IMR-90 (cell line): ENCODE results near the gene SLC39A11. TPM values are rescaled to one million over a fixed set of nuclear protein-coding genes. Genes with fewer than 3 reads are reported as not detected.

Source experiments
- ATAC-seq: fragments of 200-7000 bp; cut with Tn5 transposase; 2 replicates; pipeline ENCODE4 v1.9.1; 2020; ENCODE audit warnings: low read depth, mild to moderate bottlenecking, moderate library complexity
- BruUV-seq: library from RNA; stranded (reverse); fragments of 400-500 nt; replicated peaks from 2 replicates; lab custom pipeline; 2021; lab: Mats Ljungman, UMichigan
- CTCF ChIA-PET: fragments of 300-600 bp; formaldehyde crosslinking; extraction: SDS; loops from one replicate; lab custom pipeline; 2021; ENCODE audit warnings: antibody characterized with exemption; lab: Yijun Ruan, JAX
- POLR2A ChIA-PET: fragments of 300-600 bp; sonication (Branson Sonifier 250); formaldehyde crosslinking; loops from one replicate; lab custom pipeline; 2022; ENCODE audit warnings: antibody characterized with exemption; ENCODE audit not compliant: unreplicated experiment; lab: Charles Lee
- DNase-seq: peaks from one replicate; pipeline ENCODE4 v3.0.0; 2013
- H2AFZ ChIP-seq: replicated peaks from 2 replicates; pipeline ENCODE3; 2013; ENCODE audit warnings: low read length, mild to moderate bottlenecking; ENCODE audit not compliant: poor library complexity
- H2AK5ac ChIP-seq: 2 replicates; pipeline ENCODE4 v1.6.1; 2013; ENCODE audit warnings: low read depth, low read length, inconsistent platforms
- H2AK9ac ChIP-seq: replicated peaks from 2 replicates; pipeline ENCODE3; 2013; ENCODE audit warnings: mild to moderate bottlenecking, low read depth, low read length, moderate library complexity; ENCODE audit not compliant: poor library complexity
- H2BK120ac ChIP-seq: 2 replicates; pipeline ENCODE4 v1.6.1; 2013; ENCODE audit warnings: low read depth, low read length, inconsistent platforms
- H2BK15ac ChIP-seq: 3 replicates; pipeline ENCODE4 v1.6.1; 2013; ENCODE audit warnings: low read depth, low read length, inconsistent platforms
- H2BK20ac ChIP-seq: 2 replicates; pipeline ENCODE4 v1.6.1; 2013; ENCODE audit warnings: low read depth, mild to moderate bottlenecking, inconsistent platforms, low read length, moderate library complexity
- H2BK5ac ChIP-seq: 2 replicates; pipeline ENCODE4 v1.6.1; 2013; ENCODE audit warnings: mild to moderate bottlenecking, low read depth, low read length, inconsistent platforms; ENCODE audit not compliant: poor library complexity, severe bottlenecking
- H3K14ac ChIP-seq: replicated peaks from 2 replicates; pipeline ENCODE4 v1.6.1; 2013; ENCODE audit warnings: low read depth, low read length, inconsistent platforms
- H3K18ac ChIP-seq: 2 replicates; pipeline ENCODE4 v1.6.1; 2013; ENCODE audit warnings: low read depth, low read length, control low read depth
- H3K23ac ChIP-seq: 2 replicates; pipeline ENCODE4 v1.6.1; 2013; ENCODE audit warnings: low read depth, low read length, inconsistent platforms
- H3K27ac ChIP-seq: 2 replicates; pipeline ENCODE4 v1.5.1; 2013; ENCODE audit warnings: mild to moderate bottlenecking, control low read depth, low read length; ENCODE audit not compliant: insufficient read depth
- H3K27me3 ChIP-seq: 2 replicates; pipeline ENCODE4 v1.6.1; 2013; ENCODE audit warnings: low read length; ENCODE audit not compliant: control insufficient read depth, insufficient read depth
- H3K36me3 ChIP-seq: 2 replicates; pipeline ENCODE4 v1.6.1; 2013; ENCODE audit warnings: low read length, mixed read lengths; ENCODE audit not compliant: control insufficient read depth, insufficient read depth
- H3K4ac ChIP-seq: 2 replicates; pipeline ENCODE4 v1.6.1; 2013; ENCODE audit warnings: low read depth, low read length, inconsistent platforms
- H3K4me1 ChIP-seq: 2 replicates; pipeline ENCODE4 v1.6.1; 2013; ENCODE audit warnings: low read length, mixed read lengths; ENCODE audit not compliant: control insufficient read depth, insufficient read depth
- H3K4me2 ChIP-seq: 2 replicates; pipeline ENCODE4 v1.6.1; 2013; ENCODE audit warnings: low read depth, mild to moderate bottlenecking, control low read depth, low read length, moderate library complexity
- H3K4me3 ChIP-seq: 2 replicates; pipeline ENCODE4 v1.5.1; 2013; ENCODE audit warnings: low read depth, mild to moderate bottlenecking, control low read depth, low read length, moderate library complexity; ENCODE audit not compliant: insufficient read depth
- H3K56ac ChIP-seq: 2 replicates; pipeline ENCODE4 v1.6.1; 2013; ENCODE audit warnings: low read length, inconsistent platforms; ENCODE audit not compliant: insufficient read depth; ENCODE audit errors: extremely low read depth
- H3K79me1 ChIP-seq, 2 experiments: 2 replicates each; pipeline ENCODE4 v1.6.1; 2013; ENCODE audit warnings: low read length in 2 of 2, inconsistent platforms in 1 of 2, low read depth in 1 of 2
- H3K9ac ChIP-seq: 2 replicates; pipeline ENCODE4 v1.6.1; 2013; ENCODE audit warnings: low read depth, low read length, control low read depth
- H3K9me1 ChIP-seq: 2 replicates; pipeline ENCODE4 v1.6.1; 2013; ENCODE audit warnings: low read length, inconsistent platforms; ENCODE audit not compliant: insufficient read depth
- H3K9me3 ChIP-seq: 2 replicates; pipeline ENCODE4 v1.6.1; 2013; ENCODE audit warnings: low read length; ENCODE audit not compliant: control insufficient read depth, insufficient read depth
- H4K20me1 ChIP-seq: 2 replicates; pipeline ENCODE4 v1.6.1; 2013; ENCODE audit warnings: low read length, inconsistent platforms; ENCODE audit not compliant: insufficient read depth
- H4K5ac ChIP-seq: 2 replicates; pipeline ENCODE4 v1.6.1; 2013; ENCODE audit warnings: mild to moderate bottlenecking, low read depth, low read length, control low read depth
- H4K8ac ChIP-seq, 2 experiments: 2 replicates each; pipeline ENCODE4 v1.6.1; 2013; ENCODE audit warnings: low read depth in 2 of 2, low read length in 2 of 2, control low read depth in 1 of 2, inconsistent platforms in 1 of 2
- H4K91ac ChIP-seq: 2 replicates; pipeline ENCODE4 v1.6.1; 2013; ENCODE audit warnings: low read depth, low read length, inconsistent platforms; ENCODE audit not compliant: insufficient read depth
- MAFK ChIP-seq: IDR thresholded peaks from 2 replicates; pipeline ENCODE4 v1.6.1; 2012; ENCODE audit warnings: low read depth, low read length, improper control_type of control experiment
- SMC3 ChIP-seq: fragments of 150-350 bp; IDR thresholded peaks from 2 replicates; pipeline ENCODE4 v1.6.1; 2016; ENCODE audit warnings: low read depth, mild to moderate bottlenecking, antibody characterized with exemption, low read length, moderate library complexity
- USF2 ChIP-seq: fragments of 150-350 bp; IDR thresholded peaks from 2 replicates; pipeline ENCODE4 v1.6.1; 2017; ENCODE audit warnings: mild to moderate bottlenecking, antibody characterized with exemption, low read length, low read depth
- WGBS, 2 experiments: methylation state at CpG; one replicate each; pipeline versions ENCODE4 v1.1.5 to v1.1.7; 2013; ENCODE audit warnings: missing lambda C conversion rate in 2 of 2; ENCODE audit not compliant: insufficient read length in 1 of 2; ENCODE audit errors: extremely low coverage in 2 of 2; 5-methylcytosine and 5-hydroxymethylcytosine counted together
- dilution Hi-C: fragments of 300-500 bp; cut with HindIII; formaldehyde crosslinking; loops from one replicate; pipeline ENCODE4 v1.14.3; 2018; ENCODE audit warnings: low sequenced_read_pairs; ENCODE audit not compliant: unreplicated experiment
- in situ Hi-C: fragments of 300-500 bp; cut with MboI; formaldehyde crosslinking; loops from 3 replicates; pipeline ENCODE4 v1.14.3; 2019; ENCODE audit warnings: low sequenced_read_pairs, inconsistent platforms, mixed read lengths
- intact Hi-C: fragments of 100-400 bp; cut with micrococcal nuclease; formaldehyde crosslinking; loops from 2 replicates; pipeline ENCODE4 v1.10.0; 2022
- polyA plus RNA-seq, 3 experiments: library from polyadenylated mRNA; depleted of rRNA; stranded (reverse); fragments of >200 nt; gene quantifications; 2 replicates each; pipeline ENCODE4 v1.2.3, GENCODE V29; 2012; ENCODE audit warnings: low replicate concordance in 1 of 3
- total RNA-seq: library from RNA; depleted of rRNA; stranded (reverse); fragments of >200 nt; gene quantifications from 2 replicates; pipeline ENCODE4 v1.2.3, GENCODE V29; 2012

The SLC39A11 gene
- total and polyA plus RNA-seq, 2 of the 4 experiments (the other 2 are of a cell fraction): 8.8 to 14.3 TPM

DNA sequence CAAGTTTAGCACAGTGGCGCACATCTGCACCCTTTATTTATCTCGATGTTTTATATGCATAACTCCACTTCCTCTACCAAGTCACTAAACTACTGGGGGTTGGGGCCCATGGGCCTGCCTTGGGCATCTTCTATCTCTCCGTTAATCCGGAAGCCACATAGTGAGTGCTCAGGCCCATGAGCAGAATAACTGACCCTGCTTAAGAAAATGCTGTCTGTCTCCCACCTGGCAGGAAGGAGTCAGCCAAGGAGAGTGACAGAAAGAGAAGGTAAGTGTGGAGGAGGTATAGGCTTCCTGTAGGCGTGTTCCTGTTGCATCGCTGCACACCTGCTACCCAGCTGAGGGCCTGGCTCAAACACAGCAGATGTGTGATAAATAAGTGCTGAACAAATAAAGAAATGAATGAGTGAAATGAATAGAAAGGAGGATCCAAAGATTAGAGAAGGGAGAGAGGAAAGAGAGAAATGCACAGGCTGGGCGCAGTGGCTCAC is 320.1 kb downstream of the SLC39A11 start:
- no peak for DNase-seq
- CTCF ChIA-PET: no interaction called here
- H4K5ac ChIP-seq: no peak overlapping the region

More for the DNA sequence above, 320.1 kb downstream of the SLC39A11 start:
- no peak overlapping the region for H2BK15ac ChIP-seq
- H3K4me3 ChIP-seq: no peak overlapping the region
- no peak overlapping the region for H2BK5ac ChIP-seq
- H2BK20ac ChIP-seq: no peak overlapping the region
- H2AK9ac ChIP-seq: no peak overlapping the region
- H3K9me1 ChIP-seq: no peaks in the 10 kb centered on the region; the same call in 1 of the 2 replicates
- H2BK120ac ChIP-seq: no peak overlapping the region
- H4K8ac ChIP-seq: no peak overlapping the region
- dilution Hi-C loops (no loop called here), intact Hi-C loops (loop anchor here (10.0 kb wide), 1 partner anchor 62 kb away; no protein-coding TSS in a partner anchor), in situ Hi-C loops (no loop called here)
- H4K20me1 ChIP-seq: no peaks in the 10 kb centered on the region
- no peaks in the 10 kb centered on the region for H3K4me1 ChIP-seq
- no peak overlapping the region for H3K23ac ChIP-seq
- H3K27me3 ChIP-seq: no peaks in the 10 kb centered on the region
- no peak overlapping the region for H3K4ac ChIP-seq
- H3K4me2 ChIP-seq: no peak overlapping the region
- no peaks in the 10 kb centered on the region for H3K79me1 ChIP-seq
- no peak overlapping the region for H2AFZ ChIP-seq
- no TSS peak for BruUV-seq
- no peak overlapping the region for H3K9ac ChIP-seq
- no peak overlapping the region for H2AK5ac ChIP-seq
- POLR2A ChIA-PET: no interaction called here
- no peak for ATAC-seq
- no peak overlapping the region for H4K91ac ChIP-seq
- no peak overlapping the region for H3K56ac ChIP-seq
- peaks cover 2% of the 10 kb centered on the region; the same call in 1 of the 2 replicates for H3K9me3 ChIP-seq
- TF ChIP-seq USF2 (no peak), MAFK (no peak), SMC3 (no peak)
- no peak overlapping the region for H3K14ac ChIP-seq
- no peak overlapping the region for H3K27ac ChIP-seq
- no peaks in the 10 kb centered on the region for H3K36me3 ChIP-seq
- H3K18ac ChIP-seq: no peak overlapping the region
- 100% methylated on average over 4 of the region's 7 CpGs; no CpG with 5 or more reads in 1 of the 2 experiments for WGBS, 2 experiments
